HG02678 (cell line): ENCODE results near the gene ZDHHC17.

Experiments used
- ATAC-seq: cut with Tn5 transposase; IDR thresholded peaks from one replicate; pipeline ENCODE4 v1.9.1; 2021; ENCODE audit warnings: mild to moderate bottlenecking, moderate library complexity; ENCODE audit not compliant: unreplicated experiment

The ZDHHC17 gene

GRCh38 chr12:76876696-76877229 lies 112.8 kb downstream of the ZDHHC17 start:
- ATAC-seq, result no peak

GRCh38 chr12:76878099-76878898 lies 114.4 kb downstream of the ZDHHC17 start:
- ATAC-seq, result peak; percentile 28

- ATAC-seq, result peak; percentile 91
These were observed 115.2 kb downstream of the ZDHHC17 start, which contains the start of gene CSRP2 for GRCh38 chr12:76878899-76879709. TSS of gene CSRP2 (minus strand) at chr12:76879019. CDS start at chr12:76866260, 12,759 bp downstream.

- no peak for ATAC-seq
These were observed 116.0 kb downstream of the ZDHHC17 start for GRCh38 chr12:76879710-76880518.

DNA sequence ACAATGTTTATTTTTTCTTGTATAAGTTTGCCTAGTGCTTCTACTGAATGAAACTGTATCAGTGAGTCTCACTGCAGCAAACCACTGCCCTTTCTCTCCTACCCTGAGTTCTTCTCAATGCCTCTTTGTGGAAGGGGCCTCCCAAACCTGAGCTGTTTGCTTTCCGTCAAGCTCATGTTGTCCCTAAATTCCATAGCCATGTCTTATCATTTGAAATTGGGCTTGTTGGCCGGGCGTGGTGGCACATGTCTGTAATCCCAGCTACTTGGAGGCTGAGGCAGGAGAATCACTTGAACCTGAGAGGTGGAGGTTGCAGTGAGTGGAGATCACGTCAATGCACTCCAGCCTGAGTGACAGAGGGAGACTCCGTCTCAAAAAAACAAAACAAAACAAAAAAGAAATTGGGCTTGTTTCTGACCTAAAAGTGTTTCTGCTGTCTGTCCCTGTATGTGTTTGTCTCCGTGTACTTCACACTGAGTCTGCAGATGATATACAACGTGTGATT lies 116.7 kb downstream of the ZDHHC17 start:
- no peak for ATAC-seq

DNA sequence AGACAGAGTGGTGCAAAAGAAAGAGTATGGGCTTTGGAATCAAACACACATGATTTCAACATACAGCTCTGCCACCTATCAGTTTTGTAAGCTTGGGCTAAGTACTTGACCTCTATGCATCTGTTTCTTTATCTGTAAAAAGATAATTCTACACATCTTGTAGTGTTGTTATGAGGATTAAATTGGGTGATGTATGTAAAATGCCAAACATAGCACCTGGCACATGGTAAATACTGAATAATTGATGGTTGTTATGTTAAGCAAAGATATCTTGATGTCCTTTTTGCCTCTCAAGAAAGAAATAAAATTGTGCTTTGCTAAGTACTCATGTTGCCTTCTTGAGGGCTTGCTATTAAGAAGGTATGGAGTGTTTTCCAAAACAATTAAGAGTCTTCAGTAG lies 117.2 kb downstream of the ZDHHC17 start:
- ATAC-seq, result no peak

GRCh38 chr12:76882367-76882766 lies 118.5 kb downstream of the ZDHHC17 start:
- ATAC-seq, result no peak

- ATAC-seq, result no peak
These were observed 119.2 kb downstream of the ZDHHC17 start for GRCh38 chr12:76883151-76883550.

DNA sequence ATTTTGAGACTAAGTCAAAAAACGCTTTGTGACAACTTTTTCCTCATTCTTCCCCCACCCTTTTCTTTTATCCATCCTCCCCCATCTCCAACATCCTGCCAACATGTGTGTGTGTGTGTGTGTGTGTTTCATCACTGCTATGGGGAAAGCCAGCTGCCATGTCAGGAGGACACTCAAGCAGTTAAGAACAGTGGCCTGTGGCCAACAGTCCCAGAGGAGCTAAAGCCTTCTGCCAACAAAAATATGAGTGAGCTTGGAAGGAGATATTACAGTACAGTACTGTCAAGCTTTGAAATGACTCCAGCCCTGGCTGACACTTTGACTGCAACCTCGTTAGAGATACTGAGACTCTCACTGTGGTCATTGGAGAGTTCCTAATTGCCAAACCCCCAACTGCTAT lies 119.9 kb downstream of the ZDHHC17 start:
- ATAC-seq, result no peak

GRCh38 chr12:76888775-76889174 lies 124.9 kb downstream of the ZDHHC17 start:
- ATAC-seq, result no peak

- no peak for ATAC-seq
These were observed 126.5 kb downstream of the ZDHHC17 start for GRCh38 chr12:76890151-76891143.

DNA sequence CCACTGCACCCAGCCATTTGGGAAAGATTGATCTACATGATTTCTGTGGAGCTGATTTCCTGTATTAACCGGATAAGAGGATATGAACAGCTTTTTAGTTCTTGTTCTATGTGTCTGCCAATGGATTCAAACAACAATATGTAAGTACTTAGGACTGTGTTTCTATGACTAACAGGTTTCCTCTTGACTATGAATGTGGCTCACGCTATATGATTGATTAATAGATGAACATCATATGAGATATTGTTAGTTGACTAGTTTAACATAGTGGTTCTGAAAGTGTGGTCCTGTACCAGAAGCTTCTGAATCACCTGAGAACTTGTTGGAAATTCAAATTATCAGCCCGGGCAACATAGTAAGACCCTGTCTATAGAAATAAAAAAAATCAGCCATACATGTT lies 127.7 kb downstream of the ZDHHC17 start:
- no peak for ATAC-seq

DNA sequence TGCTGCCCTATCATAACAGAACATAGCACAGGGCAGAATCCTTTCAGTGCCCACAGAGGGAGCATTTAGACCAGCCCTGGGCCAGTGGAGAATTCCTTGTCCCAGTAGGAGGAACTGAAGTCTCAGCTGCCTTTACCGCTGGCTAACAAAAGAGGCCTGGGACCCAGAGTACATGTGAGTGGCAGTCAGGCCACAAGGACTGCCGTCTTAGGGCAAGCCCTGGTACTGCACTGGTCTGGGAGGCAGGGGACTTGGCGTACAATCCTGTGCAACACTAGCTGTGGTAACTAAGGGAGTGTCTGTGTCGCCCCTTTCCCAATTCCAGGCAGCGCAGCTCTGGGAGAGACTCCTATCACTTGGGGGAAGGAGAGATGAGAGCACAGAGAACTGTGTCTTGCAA lies 131.9 kb downstream of the ZDHHC17 start:
- no peak for ATAC-seq

- no peak for ATAC-seq
These were observed 132.4 kb downstream of the ZDHHC17 start for GRCh38 chr12:76896274-76896673.

GRCh38 chr12:76898442-76898841 lies 134.5 kb downstream of the ZDHHC17 start:
- ATAC-seq, result no peak

- ATAC-seq, result no peak
These were observed 135.6 kb downstream of the ZDHHC17 start for GRCh38 chr12:76899522-76899921.

- ATAC-seq, result no peak
These were observed 137.9 kb downstream of the ZDHHC17 start for GRCh38 chr12:76901628-76902380.
